Caco-2 (cell line): Measurements from ENCODE around the gene CDC6. TPM values are rescaled to one million over a fixed set of nuclear protein-coding genes. Genes with fewer than 3 reads are reported as not detected.
A peak's percentile ranks its signal among the peaks of the same experiment; 100 is the strongest.

Experiments used
- BruUV-seq: library from RNA; stranded (reverse); fragments of 400-500 nt; replicated peaks from 2 replicates; lab custom pipeline; 2021; lab: Mats Ljungman, UMichigan
- CTCF ChIA-PET: fragments of 300-600 bp; sonication (Branson Sonifier 250); formaldehyde crosslinking; loops from one replicate; lab custom pipeline; 2022; ENCODE audit warnings: antibody characterized with exemption; lab: Charles Lee
- POLR2A ChIA-PET: fragments of 300-600 bp; sonication (Branson Sonifier 250); formaldehyde crosslinking; loops from one replicate; lab custom pipeline; 2022; ENCODE audit warnings: antibody characterized with exemption; lab: Charles Lee
- DNase-seq, 2 experiments: peaks; one replicate each; pipeline versions ENCODE4 v3.0.0 to v3.0.0-alpha.2; 2020 to 2022
- H3K27me3 ChIP-seq: replicated peaks from 2 replicates; pipeline ENCODE4 v1.6.0; 2011; ENCODE audit warnings: low read length; ENCODE audit not compliant: control insufficient read depth, insufficient read depth
- H3K36me3 ChIP-seq: 2 replicates; pipeline ENCODE4 v1.5.1; 2011; ENCODE audit warnings: low read length; ENCODE audit not compliant: control insufficient read depth, insufficient read depth
- H3K4me1 ChIP-seq: fragments of 250-450 bp; sonication (Bioruptor Pico); 2 replicates; pipeline ENCODE4 v1.5.1; 2020; ENCODE audit warnings: mild to moderate bottlenecking
- H3K4me3 ChIP-seq: 2 replicates; pipeline ENCODE4 v1.5.1; 2011; ENCODE audit warnings: low read depth, mild to moderate bottlenecking, control low read depth, low read length
- H3K9me3 ChIP-seq: fragments of 250-450 bp; sonication (Bioruptor Pico); 2 replicates; pipeline ENCODE4 v1.5.1; 2020; ENCODE audit warnings: mild to moderate bottlenecking, moderate library complexity
- H3K27ac Mint-ChIP-seq: one replicate; pipeline ENCODE4 v1.8.0; 2022; ENCODE audit warnings: mixed read lengths; ENCODE audit not compliant: unreplicated experiment
- H3K27me3 Mint-ChIP-seq: one replicate; pipeline ENCODE4 v1.8.0; 2022; ENCODE audit warnings: mixed read lengths; ENCODE audit not compliant: insufficient read depth, unreplicated experiment
- H3K36me3 Mint-ChIP-seq: one replicate; pipeline ENCODE4 v1.8.0; 2022; ENCODE audit warnings: mild to moderate bottlenecking, mixed read lengths; ENCODE audit not compliant: insufficient read depth, unreplicated experiment
- H3K4me1 Mint-ChIP-seq: one replicate; pipeline ENCODE4 v1.8.0; 2022; ENCODE audit warnings: low read depth, mixed read lengths; ENCODE audit not compliant: unreplicated experiment
- H3K4me3 Mint-ChIP-seq: one replicate; pipeline ENCODE4 v1.8.0; 2022; ENCODE audit warnings: mild to moderate bottlenecking, moderate library complexity, mixed read lengths; ENCODE audit not compliant: unreplicated experiment
- H3K9me3 Mint-ChIP-seq: one replicate; pipeline ENCODE4 v1.8.0; 2022; ENCODE audit warnings: mixed read lengths; ENCODE audit not compliant: unreplicated experiment
- intact Hi-C: fragments of 100-400 bp; cut with micrococcal nuclease; formaldehyde crosslinking; loops from one replicate; pipeline ENCODE4 v1.10.0; 2022; ENCODE audit not compliant: unreplicated experiment
- total RNA-seq: library from RNA; stranded (reverse); gene quantifications from 2 replicates; pipeline ENCODE4 v1.2.3, GENCODE V29; 2022
- TF ChIP-seq, protein P1 (sequence below), 2 experiments: fragments of 200-600 bp in 1 of 2; IDR thresholded peaks; 1 replicate in 1 of 2; 2 replicates in 1 of 2; pipeline versions ENCODE4 v1.5.1 to v1.8.0; 2011 to 2022; ENCODE audit warnings: antibody characterized with exemption in 1 of 2, control low read depth in 1 of 2, inconsistent platforms in 1 of 2, low read depth in 1 of 2, low read length in 1 of 2, mild to moderate bottlenecking in 1 of 2, moderate library complexity in 1 of 2; ENCODE audit not compliant: insufficient read depth in 1 of 2, severe bottlenecking in 1 of 2, unreplicated experiment in 1 of 2

Gene CDC6
- total RNA-seq, 1 experiment from 2014 or later: 96.4 TPM

DNA sequence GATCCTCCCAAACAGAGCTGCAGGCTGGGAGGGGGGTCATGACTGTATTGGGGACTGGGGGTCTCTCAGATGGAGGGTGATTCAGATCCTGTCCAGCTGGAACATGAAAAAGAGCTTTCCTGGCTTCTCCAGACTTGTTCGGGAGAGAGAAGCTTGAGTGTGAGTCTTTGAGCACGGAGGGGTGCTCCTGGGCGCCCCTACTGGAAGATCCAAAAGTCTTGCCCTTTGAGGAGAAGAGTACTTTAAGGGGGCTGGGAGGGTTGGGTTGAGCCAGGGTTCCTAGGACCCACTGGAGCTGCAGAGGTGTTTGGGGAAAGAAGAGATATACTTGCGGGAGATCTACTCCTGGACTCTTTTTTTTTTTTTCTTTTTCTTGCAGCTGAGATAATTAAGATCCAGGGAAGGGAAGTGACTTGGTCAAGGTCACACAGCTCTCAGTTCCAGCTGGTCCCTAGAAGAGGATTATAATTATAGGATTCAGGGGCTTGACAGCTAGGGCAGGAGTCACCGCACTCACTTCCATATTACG is 29.7 kb downstream of the CDC6 start:
- ChIA-PET POLR2A (interaction anchor here (0.5 to 2.3 kb wide), 10 partner anchors 10 to 204 kb away, joined by 3 to 36 read pairs (median 4); partner anchors contain the start of genes CASC3, CDC6 and WIPF2), CTCF (interaction anchor here (0.5 to 3.0 kb wide), 34 partner anchors 10 to 1614 kb away, joined by 3 to 40 read pairs (median 5); partner anchors contain the start of genes IGFBP4, KRT40, MED24 and TOP2A)
- peak overlapping the region; percentile 92 for H3K4me3 Mint-ChIP-seq
- peak; percentile 80 to 81 for DNase-seq
- H3K4me1 Mint-ChIP-seq: peaks cover 30% of the 10 kb centered on the region
- H3K36me3 Mint-ChIP-seq: peaks cover under 1% of the 10 kb centered on the region
- H3K27ac Mint-ChIP-seq: peak overlapping the region; percentile 83
- H3K27me3 Mint-ChIP-seq: no peaks in the 10 kb centered on the region
- TSS peak; percentile 97 for BruUV-seq
- TF ChIP-seq, protein P1, sequence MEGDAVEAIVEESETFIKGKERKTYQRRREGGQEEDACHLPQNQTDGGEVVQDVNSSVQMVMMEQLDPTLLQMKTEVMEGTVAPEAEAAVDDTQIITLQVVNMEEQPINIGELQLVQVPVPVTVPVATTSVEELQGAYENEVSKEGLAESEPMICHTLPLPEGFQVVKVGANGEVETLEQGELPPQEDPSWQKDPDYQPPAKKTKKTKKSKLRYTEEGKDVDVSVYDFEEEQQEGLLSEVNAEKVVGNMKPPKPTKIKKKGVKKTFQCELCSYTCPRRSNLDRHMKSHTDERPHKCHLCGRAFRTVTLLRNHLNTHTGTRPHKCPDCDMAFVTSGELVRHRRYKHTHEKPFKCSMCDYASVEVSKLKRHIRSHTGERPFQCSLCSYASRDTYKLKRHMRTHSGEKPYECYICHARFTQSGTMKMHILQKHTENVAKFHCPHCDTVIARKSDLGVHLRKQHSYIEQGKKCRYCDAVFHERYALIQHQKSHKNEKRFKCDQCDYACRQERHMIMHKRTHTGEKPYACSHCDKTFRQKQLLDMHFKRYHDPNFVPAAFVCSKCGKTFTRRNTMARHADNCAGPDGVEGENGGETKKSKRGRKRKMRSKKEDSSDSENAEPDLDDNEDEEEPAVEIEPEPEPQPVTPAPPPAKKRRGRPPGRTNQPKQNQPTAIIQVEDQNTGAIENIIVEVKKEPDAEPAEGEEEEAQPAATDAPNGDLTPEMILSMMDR (IDR thresholded peaks at IDR 0.05; ENCODE audit: insufficient read depth in 1 of 2, low read depth in 1 of 2, low read length in 1 of 2, severe bottlenecking in 1 of 2, unreplicated experiment in 1 of 2): peak; percentile 47 to 80
- no peaks in the 10 kb centered on the region for H3K9me3 Mint-ChIP-seq
- intact Hi-C loops: no loop called here
- Histone ChIP-seq H3K4me3 (peak overlapping the region; percentile 94), H3K27me3 (no peaks in the 10 kb centered on the region), H3K36me3 (no peaks in the 10 kb centered on the region), H3K4me1 (peaks cover 19% of the 10 kb centered on the region), H3K9me3 (no peaks in the 10 kb centered on the region)

DNA sequence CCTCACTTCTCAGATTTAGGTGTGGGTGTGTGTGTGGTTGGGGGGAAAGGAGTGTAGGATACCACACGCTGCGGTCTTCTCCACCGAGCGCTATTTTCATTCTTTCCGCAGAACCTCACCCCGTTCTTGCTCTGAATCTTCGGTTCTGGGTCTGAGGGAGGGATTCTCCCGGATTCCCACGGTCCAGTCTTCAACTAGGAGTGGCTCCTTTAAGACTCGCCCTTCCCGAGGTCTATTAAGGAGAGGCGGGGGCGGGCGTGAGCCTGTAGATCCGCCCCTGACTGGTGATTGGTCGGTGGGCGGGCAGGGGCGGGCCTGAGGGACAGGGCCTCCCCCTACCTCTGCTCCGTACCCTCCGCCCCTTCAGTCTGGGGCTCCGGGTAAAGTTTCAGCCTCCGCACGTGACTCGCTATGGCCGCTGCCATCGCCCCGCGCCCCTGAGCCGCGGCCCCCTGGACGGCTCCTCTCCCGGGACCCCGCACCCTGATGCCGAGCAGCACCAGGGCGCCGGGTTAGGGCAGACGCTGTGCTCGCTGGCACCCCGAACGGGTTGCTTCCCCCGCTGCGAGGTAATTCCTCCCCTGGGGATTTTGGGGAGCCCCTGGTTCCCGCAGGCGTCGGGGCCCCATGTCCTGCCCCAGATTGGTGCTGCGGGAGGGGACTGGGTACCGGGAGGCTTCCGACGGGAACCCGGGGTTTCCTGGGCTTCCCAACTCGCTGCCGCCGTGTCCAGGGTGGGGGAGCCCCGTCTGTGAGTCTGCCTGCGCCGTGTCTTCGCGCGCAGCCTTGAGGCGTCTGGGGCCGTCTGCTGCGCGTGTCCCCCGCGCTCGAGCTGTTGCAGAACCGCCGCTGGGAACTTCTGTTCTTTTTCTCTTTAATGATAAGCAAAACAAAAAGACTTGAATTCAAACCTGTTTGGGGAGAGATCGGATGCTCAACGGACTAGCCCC is 30.5 kb downstream of the CDC6 start:
- H3K36me3 Mint-ChIP-seq: no peaks in the 10 kb centered on the region

More for the DNA sequence above, 30.5 kb downstream of the CDC6 start:
- Mint-ChIP-seq H3K4me1 (peaks cover 30% of the 10 kb centered on the region), H3K27ac (peak overlapping the region; percentile 83), H3K9me3 (no peaks in the 10 kb centered on the region), H3K27me3 (no peaks in the 10 kb centered on the region), H3K4me3 (peak overlapping the region; percentile 92)
- Histone ChIP-seq H3K4me1 (peaks cover 19% of the 10 kb centered on the region), H3K36me3 (no peaks in the 10 kb centered on the region), H3K9me3 (no peaks in the 10 kb centered on the region), H3K4me3 (peak overlapping the region; percentile 94), H3K27me3 (no peaks in the 10 kb centered on the region)
- POLR2A ChIA-PET: interaction anchor here (0.5 to 2.3 kb wide), 8 partner anchors 11 to 99 kb away, joined by 3 to 36 read pairs (median 4); partner anchors contain the start of genes CDC6 and WIPF2
- BruUV-seq: TSS peak; percentile 56
- peak; percentile 96 for DNase-seq
- TF ChIP-seq, protein P1 (IDR thresholded peaks at IDR 0.05; ENCODE audit: insufficient read depth in 1 of 2, low read depth in 1 of 2, low read length in 1 of 2, severe bottlenecking in 1 of 2, unreplicated experiment in 1 of 2): no peak
- CTCF ChIA-PET: interaction anchor here (0.6 to 3.0 kb wide), 19 partner anchors 9 to 219 kb away, joined by 3 to 40 read pairs (median 5); partner anchors contain the start of gene TOP2A
- intact Hi-C loops: loop anchor here (1.0 kb wide), 4 partner anchors 15 to 40 kb away; no protein-coding TSS in a partner anchor
